PFSK-1 (cell line): Measurements from ENCODE around the gene ZNF202.

Source experiments
- FOXP2 ChIP-seq: optimal IDR thresholded peaks from 2 replicates; pipeline ENCODE3; 2011; ENCODE audit warnings: borderline replicate concordance, control low read depth, inconsistent platforms; ENCODE audit not compliant: insufficient read depth; ENCODE audit errors: extremely low read length, extremely low read depth
- POLR2AphosphoS5 ChIP-seq: IDR thresholded peaks from 2 replicates; pipeline ENCODE4 v1.6.1; 2012; ENCODE audit warnings: low read depth, mild to moderate bottlenecking, control low read depth, low read length, moderate library complexity
- SIN3A ChIP-seq: IDR thresholded peaks from 2 replicates; pipeline ENCODE4 v1.6.1; 2012; ENCODE audit warnings: mild to moderate bottlenecking, low read length, moderate library complexity, borderline replicate concordance; ENCODE audit not compliant: insufficient read depth
- TAF1 ChIP-seq: IDR thresholded peaks from 2 replicates; pipeline ENCODE4 v1.6.1; 2012; ENCODE audit warnings: low read length, control low read depth, borderline replicate concordance; ENCODE audit not compliant: insufficient read depth
- TF ChIP-seq, protein P1 (sequence below), 2 experiments: IDR thresholded peaks; 2 replicates each; pipeline versions ENCODE4 v1.6.1 to v1.8.0; 2011 to 2012; ENCODE audit warnings: low read depth in 2 of 2, low read length in 2 of 2, control low read depth in 1 of 2, inconsistent platforms in 1 of 2, mild to moderate bottlenecking in 1 of 2, moderate library complexity in 1 of 2; ENCODE audit not compliant: insufficient read depth in 1 of 2

The ZNF202 gene

DNA sequence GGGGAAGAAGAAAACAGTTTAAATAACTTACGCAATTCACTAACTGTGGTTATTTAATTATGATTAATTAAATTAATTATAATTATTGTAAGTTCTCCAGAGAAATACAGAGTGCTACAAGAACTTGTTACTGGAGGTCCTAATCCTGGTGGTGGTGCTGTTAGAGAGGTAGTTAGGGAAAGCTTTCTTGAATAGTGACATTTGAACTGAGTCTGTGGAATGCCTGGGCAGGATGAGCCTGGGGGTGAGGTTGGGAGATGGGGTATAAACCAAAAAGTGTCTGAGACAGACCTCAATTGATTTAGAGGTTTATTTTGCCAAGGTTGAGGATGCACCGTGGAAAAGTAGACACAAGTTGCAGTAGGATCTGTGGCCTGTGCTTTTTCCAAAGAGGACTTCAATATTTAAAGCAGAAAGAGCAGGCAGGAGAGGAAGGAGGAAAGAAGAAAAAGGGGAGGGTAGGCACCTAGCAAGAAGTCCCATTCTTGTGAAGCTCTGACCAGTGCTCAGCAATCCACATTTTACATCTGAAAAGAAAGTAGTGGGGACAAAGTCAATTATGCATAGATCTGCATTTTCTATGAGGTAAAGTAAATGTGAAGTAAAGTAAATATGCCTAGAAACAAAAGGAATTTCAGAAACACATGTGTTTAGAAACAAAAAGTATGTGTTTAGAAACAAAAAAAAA is 4.4 kb upstream of the ZNF202 start:
- no peak for TF ChIP-seq SIN3A
- TF ChIP-seq TAF1: no peak
- TF ChIP-seq FOXP2: no peak
- TF ChIP-seq POLR2AphosphoS5: no peak
- TF ChIP-seq, protein P1, sequence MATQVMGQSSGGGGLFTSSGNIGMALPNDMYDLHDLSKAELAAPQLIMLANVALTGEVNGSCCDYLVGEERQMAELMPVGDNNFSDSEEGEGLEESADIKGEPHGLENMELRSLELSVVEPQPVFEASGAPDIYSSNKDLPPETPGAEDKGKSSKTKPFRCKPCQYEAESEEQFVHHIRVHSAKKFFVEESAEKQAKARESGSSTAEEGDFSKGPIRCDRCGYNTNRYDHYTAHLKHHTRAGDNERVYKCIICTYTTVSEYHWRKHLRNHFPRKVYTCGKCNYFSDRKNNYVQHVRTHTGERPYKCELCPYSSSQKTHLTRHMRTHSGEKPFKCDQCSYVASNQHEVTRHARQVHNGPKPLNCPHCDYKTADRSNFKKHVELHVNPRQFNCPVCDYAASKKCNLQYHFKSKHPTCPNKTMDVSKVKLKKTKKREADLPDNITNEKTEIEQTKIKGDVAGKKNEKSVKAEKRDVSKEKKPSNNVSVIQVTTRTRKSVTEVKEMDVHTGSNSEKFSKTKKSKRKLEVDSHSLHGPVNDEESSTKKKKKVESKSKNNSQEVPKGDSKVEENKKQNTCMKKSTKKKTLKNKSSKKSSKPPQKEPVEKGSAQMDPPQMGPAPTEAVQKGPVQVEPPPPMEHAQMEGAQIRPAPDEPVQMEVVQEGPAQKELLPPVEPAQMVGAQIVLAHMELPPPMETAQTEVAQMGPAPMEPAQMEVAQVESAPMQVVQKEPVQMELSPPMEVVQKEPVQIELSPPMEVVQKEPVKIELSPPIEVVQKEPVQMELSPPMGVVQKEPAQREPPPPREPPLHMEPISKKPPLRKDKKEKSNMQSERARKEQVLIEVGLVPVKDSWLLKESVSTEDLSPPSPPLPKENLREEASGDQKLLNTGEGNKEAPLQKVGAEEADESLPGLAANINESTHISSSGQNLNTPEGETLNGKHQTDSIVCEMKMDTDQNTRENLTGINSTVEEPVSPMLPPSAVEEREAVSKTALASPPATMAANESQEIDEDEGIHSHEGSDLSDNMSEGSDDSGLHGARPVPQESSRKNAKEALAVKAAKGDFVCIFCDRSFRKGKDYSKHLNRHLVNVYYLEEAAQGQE (IDR thresholded peaks at IDR 0.05; ENCODE audit: insufficient read depth in 1 of 2, low read depth in 2 of 2, low read length in 2 of 2): no peak

DNA sequence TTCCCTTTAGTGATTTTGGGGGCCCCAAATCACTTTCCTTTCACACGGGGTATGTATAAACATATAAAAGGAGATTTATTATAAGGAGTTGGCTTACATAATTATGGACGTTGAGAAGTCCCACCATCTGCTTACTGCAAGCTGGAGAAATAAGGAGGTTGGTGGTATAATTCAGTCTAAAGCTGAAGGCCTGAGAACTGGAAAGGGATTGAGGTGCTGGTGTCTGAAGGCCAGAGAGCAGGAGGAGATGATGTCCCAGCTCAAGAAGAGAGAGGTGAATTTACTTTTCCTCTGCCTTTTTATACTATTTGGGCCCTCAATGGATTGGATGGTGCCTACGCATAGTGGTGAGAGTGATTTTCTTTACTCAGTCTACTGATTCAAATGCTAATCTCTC is 1.3 kb upstream of the ZNF202 start:
- TF ChIP-seq, protein P1 (IDR thresholded peaks at IDR 0.05; ENCODE audit: insufficient read depth in 1 of 2, low read depth in 2 of 2, low read length in 2 of 2): no peak
- TF ChIP-seq FOXP2 (no peak), SIN3A (no peak), TAF1 (no peak), POLR2AphosphoS5 (no peak)

DNA sequence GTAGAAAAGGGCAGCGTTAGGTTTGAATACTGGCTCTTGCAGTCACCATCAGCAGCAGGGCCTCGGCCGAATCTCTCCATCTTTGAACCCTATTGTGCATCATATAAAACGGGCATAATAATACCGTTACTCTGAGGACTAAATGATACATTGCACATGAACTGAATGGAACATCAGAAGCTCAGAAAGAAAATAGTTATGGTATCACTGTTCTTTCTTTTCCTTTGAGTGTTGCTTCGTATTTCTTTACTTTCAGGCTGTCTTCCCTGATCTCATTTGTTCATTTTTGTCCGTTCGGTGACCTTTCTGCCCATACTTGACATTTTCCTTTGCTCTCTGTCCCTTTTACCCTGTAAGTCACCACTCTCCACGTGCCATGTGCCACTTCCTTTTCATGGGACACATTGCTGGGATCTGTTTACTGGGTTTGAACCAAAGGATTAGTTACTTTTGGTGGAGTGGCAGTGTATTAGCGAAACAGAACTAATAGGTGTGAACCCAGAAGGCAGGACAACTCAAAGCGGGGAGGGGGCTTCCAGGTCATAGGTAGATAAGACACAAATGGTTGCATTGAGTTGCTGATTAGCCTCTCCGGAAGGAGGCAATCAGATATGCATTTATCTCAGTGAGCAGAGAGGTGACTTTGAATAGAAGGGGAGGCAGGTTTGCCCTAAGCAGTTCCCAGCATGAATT is 717 bp upstream of the ZNF202 start:
- no peak for TF ChIP-seq POLR2AphosphoS5
- no peak for TF ChIP-seq FOXP2
- TF ChIP-seq, protein P1 (IDR thresholded peaks at IDR 0.05; ENCODE audit: insufficient read depth in 1 of 2, low read depth in 2 of 2, low read length in 2 of 2): no peak
- no peak for TF ChIP-seq SIN3A
- no peak for TF ChIP-seq TAF1

DNA sequence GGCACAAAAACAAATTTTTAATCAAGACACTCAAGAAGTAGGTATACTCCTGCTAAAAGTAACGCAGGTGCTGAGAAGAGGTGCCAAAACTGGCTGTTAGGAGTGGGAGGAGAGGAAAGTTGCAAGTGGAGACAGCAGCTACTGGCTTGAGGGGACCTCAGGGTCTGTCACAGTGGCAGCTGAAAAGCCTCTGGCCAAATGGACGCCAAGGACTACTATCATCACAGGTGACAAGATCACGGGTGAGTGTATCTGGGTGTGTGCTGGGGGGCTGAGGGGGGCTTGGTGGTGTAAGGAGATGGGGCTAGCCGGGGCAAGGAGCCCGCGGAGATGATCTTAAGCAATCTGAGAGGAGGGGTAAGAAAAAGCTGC is 687 bp downstream of the ZNF202 start:
- TF ChIP-seq, protein P1 (IDR thresholded peaks at IDR 0.05; ENCODE audit: insufficient read depth in 1 of 2, low read depth in 2 of 2, low read length in 2 of 2): no peak
- no peak for TF ChIP-seq SIN3A
- no peak for TF ChIP-seq TAF1
- no peak for TF ChIP-seq POLR2AphosphoS5
- no peak for TF ChIP-seq FOXP2
